Measurements from ENCODE around the gene FCHO1.
A peak's percentile ranks its signal among the peaks of the same experiment; 100 is the strongest.

GRCh38 chr19:17775245-17775927 is 24.1 kb downstream of the FCHO1 start:
- no peak for TF ChIP-seq ELK1 (IDR thresholded peaks at IDR 0.05; ENCODE audit: low read depth, low read length)
- TF ChIP-seq, protein P1, sequence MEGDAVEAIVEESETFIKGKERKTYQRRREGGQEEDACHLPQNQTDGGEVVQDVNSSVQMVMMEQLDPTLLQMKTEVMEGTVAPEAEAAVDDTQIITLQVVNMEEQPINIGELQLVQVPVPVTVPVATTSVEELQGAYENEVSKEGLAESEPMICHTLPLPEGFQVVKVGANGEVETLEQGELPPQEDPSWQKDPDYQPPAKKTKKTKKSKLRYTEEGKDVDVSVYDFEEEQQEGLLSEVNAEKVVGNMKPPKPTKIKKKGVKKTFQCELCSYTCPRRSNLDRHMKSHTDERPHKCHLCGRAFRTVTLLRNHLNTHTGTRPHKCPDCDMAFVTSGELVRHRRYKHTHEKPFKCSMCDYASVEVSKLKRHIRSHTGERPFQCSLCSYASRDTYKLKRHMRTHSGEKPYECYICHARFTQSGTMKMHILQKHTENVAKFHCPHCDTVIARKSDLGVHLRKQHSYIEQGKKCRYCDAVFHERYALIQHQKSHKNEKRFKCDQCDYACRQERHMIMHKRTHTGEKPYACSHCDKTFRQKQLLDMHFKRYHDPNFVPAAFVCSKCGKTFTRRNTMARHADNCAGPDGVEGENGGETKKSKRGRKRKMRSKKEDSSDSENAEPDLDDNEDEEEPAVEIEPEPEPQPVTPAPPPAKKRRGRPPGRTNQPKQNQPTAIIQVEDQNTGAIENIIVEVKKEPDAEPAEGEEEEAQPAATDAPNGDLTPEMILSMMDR (IDR thresholded peaks at IDR 0.05): peak; percentile 62

Data from A549 (cell line).